GM18526 (cell line): Measurements from ENCODE around the gene CPLX1.

ENCODE experiments used
- POLR2A ChIP-seq: IDR thresholded peaks from 3 replicates; pipeline ENCODE4 v1.6.1; 2011; ENCODE audit not compliant: insufficient read length; ENCODE audit errors: extremely low read depth

CPLX1 gene

DNA sequence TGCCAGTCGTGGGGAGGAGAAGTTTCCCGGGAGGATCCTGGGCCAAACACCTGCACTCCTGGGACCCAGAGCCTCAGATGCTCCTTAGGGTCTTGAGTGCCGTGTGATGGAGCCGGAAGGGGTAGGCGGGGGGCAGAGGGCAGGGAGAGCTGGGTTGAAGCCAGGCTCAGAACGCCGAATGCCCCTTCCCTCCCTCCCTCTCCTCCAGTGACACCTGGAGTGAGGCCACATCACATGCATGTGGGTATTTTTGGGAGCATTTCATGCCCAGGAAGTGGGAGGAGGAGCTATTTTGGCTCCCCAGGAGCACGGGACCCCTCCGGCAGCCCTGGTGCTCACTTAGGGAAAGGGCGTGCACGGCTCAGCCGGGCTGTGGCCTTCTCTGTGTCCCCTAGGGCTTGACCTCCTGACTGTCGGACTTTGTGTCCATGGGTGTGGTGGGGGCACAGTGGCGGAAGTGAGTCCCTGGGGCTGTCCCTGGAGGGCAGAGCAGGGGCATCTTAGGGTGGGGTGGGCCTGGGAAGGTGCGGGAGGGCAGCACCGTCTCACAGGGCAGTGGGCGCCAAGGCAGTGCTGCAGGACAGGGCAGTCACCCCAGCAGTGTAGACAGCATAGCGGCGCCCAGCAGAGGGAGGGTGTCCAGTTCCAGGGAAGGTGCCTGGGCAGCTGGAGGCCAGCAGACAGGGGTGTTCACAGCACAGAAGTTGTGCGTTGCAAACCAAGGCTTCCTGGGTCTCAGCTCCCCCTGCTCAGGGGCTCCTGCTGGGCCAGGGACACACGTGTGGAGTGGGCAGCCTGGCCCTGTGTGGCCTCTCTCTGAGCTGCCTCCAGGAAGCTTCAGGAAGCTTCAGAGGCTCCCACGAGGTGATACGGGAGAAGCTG, 4.9 kb upstream of the CPLX1 start:
- TF ChIP-seq POLR2A = no peak

- no peak for TF ChIP-seq POLR2A
Observed at GRCh38 chr4:829761-830600, 4.1 kb upstream of the CPLX1 start.

DNA sequence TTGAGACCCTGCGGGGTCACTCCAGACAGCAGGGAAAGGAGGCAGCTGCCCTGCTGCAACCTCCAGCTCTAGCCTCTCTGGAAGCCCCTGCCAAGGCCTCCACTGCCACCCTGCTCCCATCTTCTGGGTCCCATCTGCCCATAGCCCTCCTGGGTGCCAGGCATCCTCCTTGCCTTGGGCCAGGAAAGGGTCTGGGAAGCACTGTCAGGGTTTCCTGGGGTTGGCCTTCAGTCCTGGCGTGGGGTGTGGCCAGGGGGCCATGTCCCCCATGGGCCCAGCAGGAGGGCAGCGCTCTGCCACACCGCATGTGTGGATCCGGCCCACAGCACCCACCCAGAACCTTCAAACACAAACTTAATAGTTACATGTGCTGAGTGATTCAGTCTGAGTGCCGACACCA, 3.4 kb upstream of the CPLX1 start:
- TF ChIP-seq POLR2A = no peak

- TF ChIP-seq POLR2A = no peak
Observed at GRCh38 chr4:828641-829271, 2.8 kb upstream of the CPLX1 start.

DNA sequence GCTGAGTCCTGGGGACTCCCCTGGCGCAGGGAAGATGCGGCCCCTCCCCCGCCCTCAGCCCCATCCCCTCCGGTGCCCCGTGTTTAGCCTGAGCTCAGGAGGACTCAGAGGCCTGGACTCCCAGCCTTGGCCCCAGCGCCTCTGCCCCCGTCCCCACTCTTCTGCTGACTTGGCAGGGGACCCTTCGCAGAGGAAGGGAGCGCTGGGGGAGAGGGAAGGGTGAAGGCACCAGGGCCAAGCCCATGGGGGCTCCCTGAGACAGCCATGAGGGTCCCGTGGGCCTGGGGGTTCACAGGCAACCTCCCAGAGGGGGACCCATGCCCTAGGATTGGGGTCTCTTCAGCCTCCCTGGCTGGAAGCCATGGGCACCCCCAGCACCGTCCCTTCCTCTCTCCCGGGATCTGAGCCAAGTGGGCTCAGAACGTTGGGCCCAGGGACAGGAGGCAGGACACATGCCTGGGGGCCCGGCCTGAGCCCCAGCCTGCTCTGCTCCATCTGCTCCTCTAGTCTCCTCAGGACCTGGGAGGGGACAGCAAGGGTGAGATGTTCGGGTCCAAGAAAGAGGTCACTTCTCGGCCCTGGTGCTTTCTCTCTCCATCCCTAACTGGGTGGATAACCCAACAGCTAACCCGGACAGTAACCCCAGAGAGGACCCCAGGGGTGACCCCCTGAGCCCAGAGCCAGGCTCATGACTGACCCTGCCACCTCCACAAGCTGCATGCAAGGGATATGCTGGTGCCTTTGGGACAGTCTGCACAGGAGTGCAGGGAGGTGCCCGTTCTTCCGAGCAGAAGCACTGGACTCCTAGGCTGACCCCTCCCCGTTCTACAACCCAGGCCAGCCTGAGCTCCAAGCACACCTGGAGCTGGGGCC, 1.5 kb upstream of the CPLX1 start:
- no peak for TF ChIP-seq POLR2A

- no peak for TF ChIP-seq POLR2A
Observed at GRCh38 chr4:826508-827208, 729 bp upstream of the CPLX1 start.

DNA sequence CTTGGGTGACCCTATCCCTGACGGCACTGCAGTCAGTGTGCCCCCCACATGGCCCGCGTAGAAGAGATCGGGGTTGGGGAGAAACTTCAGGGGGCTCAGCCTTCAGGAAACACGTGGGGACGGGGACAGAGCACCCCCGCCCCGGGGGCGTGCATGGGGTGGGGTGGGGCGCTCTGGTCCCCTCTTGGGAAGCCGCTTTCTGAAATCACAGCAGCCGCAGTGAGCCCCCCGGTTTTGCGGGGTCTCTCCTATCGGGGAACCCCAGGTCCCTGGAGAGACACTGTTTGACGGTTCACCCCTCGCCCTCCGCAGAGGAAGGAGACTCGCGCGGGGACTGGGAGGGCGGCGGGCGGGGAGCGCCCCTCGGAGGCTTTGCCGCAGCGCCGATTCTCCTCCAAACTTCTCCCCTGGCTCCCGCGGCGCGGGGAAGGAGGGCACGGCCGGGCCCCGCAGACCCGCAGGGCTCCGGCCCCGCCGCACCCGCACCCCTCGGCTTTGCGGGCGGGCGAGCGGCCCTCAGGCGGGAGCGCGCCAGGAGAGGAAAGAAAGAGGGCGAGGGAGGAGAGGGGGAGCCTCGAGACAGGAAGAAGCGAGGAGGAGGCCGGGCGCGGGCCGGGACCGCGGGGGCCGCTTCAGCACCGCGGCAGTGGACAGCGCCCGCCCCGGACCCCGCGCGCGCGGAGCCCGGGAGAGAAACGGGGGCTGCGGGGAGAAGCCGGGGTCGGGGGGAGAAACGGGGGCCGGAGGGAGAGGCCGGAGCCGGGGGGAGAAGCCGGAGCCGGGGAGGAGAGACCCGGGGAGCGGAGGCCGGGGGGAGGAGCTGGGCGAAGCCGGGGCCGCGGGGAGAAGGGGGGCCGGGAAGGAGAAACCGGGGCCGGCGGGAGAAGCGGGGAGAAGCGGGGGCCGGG, 612 bp downstream of the CPLX1 start:
- no peak for TF ChIP-seq POLR2A

GRCh38 chr4:824461-825062, 1.4 kb downstream of the CPLX1 start:
- no peak for TF ChIP-seq POLR2A

DNA sequence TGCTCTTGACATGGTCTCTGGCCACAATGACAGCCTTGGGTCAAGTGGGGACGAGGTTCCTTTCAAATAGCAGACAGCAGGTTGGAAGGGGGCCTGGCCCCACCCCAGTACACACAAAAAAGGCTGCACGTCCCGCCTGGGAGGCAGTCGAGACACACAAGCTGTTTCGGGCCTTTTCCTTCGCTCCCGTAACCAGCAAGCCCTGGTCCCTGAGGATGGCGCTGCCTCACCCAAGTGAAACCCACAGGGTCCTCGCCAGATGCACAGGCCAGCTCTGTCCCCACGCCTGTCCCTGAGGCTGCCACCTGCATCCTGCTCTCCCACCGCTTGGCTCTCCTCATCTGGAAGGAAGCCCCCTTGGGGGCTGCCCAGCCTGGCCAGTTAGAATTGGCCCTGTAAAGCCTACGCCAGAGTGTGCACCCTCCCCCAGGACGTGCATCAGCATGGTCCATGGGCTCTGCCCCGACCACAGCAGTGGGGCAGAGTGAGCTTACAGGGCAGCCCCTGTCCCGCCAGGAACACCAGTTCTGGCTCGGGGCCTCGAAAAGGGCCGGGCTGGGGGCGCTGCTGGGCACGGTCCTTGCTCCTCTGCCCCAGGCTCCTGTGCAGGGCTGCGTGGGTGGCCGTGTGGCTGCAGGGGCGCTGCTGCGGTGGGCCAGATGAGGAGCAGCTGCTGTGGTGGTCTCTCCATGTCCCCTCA, 2.0 kb downstream of the CPLX1 start:
- no peak for TF ChIP-seq POLR2A

DNA sequence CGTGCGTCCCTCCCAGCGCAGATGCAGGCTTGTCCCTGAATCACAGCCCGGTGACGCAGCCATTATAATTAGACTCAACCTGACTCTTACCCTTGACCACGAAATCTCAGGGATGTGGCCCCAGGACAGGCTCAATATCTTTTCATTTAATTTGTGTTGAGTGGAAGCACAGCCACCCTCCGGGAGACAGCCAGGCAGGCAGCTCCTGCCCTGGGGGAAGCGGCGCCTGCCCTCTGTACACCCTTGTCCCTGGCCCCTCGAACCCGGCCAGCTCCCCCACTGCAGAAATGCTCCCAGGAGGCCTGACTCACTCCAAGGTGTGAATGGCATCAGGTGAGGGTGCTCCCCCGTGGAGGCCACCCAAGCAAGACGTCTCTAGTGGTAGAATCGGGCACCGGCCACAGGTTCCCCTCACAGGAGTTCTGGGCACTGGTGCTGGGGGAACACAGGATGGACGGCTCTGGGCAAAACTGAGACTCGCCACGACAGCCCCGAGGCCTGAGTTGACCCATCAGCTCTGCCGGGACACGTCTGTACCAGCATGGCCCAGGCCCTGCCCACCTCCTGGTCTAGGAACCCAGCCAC, 2.7 kb downstream of the CPLX1 start:
- TF ChIP-seq POLR2A = no peak

DNA sequence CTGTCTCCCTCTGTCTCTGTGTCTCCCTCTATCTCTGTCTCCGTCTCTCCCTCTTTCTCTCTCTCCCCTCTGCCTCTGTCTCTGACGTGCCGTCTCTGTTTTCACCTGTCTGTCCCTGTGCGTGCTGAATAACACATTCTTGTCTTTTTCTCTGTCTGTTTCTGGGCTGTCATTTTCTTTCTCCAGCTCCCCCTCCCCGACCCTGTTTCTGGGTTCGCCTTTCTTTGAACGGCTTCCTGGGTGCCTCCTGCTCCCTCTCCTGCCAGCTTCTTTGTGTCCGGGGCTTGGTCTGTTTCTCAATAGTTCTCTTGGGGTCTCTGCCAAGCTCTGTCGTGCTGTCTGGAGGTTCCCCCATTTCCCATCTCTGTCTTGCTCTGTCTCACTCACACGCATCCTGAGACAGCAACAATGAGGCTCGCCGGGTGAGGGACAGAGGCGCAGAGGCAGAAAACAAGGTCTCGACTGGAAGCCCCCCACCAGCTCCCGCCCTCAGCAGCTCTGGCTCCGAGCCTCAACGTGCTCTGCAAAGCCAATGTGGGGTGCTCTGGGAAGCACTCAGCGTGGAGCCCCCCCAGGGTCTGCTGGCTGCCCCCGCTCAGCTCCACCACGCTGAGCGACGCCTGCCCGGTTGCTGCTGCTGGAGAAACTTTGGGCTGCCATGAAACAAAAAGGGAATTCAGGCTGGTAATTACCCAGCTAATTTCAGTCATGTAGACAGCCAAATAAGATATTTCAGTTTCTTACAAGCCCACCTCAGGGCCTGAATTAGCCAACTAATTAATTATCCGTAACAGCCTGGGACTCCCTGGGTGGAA, 3.4 kb downstream of the CPLX1 start:
- no peak for TF ChIP-seq POLR2A
